ENCODE measurements around the gene PPP1CC.
"Not testable (repeated sequence)": the region's sequence is repeated elsewhere in the genome, so short reads cannot be mapped to it uniquely, and the experiment has no call there.

PPP1CC gene

GRCh38 chr12:110725267-110725666, 17.4 kb downstream of the PPP1CC start:
- no peak for DNase-seq (ENCODE audit: low read depth, low spot score)

- not testable (repeated sequence) for DNase-seq (ENCODE audit: low read depth, low spot score)
Measured at GRCh38 chr12:110722892-110723291, 19.8 kb downstream of the PPP1CC start.

DNA sequence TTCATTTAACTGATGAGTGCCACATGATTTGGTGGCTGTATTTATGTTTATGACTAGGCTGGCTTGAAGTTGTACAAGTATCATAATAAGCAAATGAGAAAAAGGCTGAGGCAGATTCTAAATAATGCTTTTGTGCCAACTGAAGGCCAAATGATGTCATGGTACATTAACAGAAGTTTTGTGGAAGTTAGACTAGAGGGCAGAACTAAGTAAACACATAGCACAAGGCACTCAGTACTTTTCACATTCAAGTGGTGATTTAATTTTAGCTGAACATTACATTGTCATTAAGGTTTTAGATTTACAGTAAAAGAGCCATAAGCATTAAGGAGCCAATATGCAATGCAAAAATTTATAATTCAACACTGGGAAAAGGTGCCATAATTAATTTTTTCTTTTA, 21.1 kb downstream of the PPP1CC start:
- DNase-seq (ENCODE audit: low read depth, low spot score) = no peak

GRCh38 chr12:110720516-110720915, 22.2 kb downstream of the PPP1CC start:
- DNase-seq (ENCODE audit: low read depth, low spot score) = no peak

DNA sequence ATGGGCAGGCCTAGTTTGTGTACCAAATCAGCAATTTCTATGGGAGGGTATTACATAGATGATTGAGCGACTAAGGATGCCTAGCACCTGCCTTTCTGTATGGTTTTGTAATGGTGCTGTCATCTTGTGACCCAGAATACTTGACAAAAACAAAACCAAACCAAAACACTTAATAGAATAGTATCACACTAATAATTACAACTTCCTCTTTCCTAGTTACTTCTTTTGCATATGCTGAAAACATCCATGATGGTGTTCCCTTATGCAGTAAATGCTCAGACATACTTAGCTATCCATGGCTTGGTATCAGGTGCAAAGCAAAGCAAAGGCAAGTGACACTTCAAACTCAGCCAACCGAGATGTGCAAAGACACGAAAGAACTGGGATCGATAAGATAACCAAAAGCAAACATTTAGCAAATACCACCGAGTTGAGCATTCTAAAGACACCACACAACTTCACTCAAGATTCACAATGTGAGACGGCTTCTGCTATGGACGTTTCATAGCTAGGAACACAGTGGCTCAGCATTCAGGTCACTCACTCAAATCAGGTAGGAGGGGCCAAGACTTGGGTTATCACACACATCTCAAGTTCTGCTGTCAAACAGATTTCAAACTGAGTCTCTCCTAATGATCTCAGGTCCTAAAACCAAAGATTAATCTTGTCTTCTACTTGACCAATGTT, 24.3 kb downstream of the PPP1CC start:
- DNase-seq (ENCODE audit: low read depth, low spot score) = no peak

GRCh38 chr12:110717037-110717436, 25.7 kb downstream of the PPP1CC start:
- no peak for DNase-seq (ENCODE audit: low read depth, low spot score)

GRCh38 chr12:110708917-110709316, 33.8 kb downstream of the PPP1CC start:
- no peak for DNase-seq (ENCODE audit: low read depth, low spot score)

GRCh38 chr12:110705309-110705708, 37.4 kb downstream of the PPP1CC start:
- no peak for DNase-seq (ENCODE audit: low read depth, low spot score)

- peak; percentile 34 for DNase-seq (ENCODE audit: low read depth, low spot score)
Measured at GRCh38 chr12:110704750-110705149, 37.9 kb downstream of the PPP1CC start.

- no peak for DNase-seq (ENCODE audit: low read depth, low spot score)
Measured at GRCh38 chr12:110704231-110704630, 38.5 kb downstream of the PPP1CC start.

- DNase-seq (ENCODE audit: low read depth, low spot score) = no peak
Measured at GRCh38 chr12:110702081-110702480, 40.6 kb downstream of the PPP1CC start.

DNA sequence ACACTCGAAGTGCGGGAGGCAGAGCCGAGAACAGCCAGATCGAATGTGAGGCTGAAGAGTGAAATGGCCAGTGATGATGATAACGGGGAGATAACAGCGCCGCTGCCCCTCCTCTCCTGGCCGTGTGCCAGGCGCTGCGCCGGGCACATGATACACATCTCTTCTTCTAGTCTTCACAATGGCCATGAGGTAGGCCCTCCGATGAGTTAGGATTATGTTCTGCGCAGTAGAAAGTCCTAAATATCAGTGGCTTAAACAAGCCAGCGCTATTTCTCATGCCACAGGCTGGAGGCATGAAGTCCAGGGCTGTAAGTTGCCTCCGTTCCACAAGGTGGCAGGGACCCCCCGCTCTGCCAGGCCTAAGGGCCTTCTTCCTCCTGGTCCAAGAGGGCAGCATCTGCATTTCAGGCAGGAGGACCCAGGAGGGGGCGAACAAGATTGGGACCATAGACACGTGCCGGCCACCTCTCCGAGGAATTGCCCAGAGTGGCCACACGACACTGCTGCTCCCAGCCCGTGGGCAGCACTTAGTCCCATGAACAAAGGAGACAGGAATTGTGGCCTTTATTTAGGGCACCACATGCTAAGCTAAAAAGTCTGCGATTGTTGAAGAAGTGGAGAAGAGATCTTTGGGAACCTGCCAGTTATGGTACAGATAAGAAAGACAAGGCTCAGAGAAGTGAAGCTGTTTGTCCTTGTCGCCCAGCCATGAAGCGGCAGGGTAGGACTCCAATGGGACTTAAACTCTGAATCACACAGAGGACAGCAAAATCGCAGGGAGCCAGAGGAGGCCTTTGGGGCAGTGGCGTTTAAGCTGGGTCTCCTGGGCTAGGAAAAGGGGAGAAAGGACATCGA, 42.9 kb downstream of the PPP1CC start:
- DNase-seq (ENCODE audit: low read depth, low spot score) = peak; percentile 25

DNA sequence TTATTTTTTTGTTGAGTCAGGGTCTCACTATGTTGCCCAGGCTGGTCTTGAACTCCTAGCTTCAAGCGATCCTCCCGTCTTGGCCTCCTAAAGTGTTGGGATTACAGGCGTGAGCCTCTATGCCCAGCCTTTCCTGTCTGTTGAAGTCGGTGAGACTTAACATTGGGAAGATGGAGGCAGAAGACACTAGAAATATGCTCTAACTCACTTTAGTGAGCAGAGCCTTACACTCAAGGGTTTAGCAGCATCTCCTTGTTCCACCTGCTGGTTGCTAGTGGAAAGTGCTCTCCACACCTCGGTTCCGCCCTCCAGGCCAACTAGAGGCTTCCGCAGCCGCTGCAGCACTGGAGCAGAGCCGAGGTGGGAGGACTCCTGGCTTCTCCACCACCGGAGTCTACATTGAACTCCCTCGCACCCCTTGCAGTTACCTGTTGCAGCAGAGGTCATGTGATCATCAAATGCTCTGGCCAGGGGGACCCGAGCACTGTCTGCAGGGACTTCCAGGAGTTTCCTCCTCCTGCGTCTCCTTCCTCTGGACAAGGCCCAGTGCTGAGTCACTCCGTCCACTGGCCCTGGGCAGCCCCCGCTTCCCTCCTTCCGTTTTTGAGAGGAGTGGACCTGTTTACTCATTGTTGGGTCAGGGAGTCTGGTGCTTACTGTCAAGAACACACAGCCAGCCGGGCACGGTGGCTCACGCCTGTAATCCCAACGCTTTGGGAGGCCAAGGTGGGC, 44.4 kb downstream of the PPP1CC start:
- peak; percentile 91 for DNase-seq (ENCODE audit: low read depth, low spot score)

GRCh38 chr12:110697236-110697635, 45.5 kb downstream of the PPP1CC start:
- no peak for DNase-seq (ENCODE audit: low read depth, low spot score)

DNA sequence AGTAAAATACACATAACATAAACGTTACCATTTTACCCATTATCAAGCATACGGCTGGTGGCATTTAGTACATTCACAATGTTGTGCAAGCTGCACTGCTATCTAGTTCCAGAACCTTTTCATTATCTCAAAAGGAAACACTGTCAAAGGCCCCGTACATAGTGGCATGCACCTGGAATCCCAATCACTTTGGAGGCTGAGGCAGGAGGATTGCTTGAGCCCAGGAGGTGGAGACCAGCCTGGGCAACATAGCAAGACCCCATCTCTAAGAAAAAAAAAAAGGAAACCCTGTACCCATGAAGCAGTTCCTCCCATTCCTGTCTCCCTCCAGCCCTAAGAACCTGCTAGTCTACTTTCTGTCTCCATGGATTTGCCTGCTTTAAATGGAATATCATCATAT, 46.4 kb downstream of the PPP1CC start:
- DNase-seq (ENCODE audit: low read depth, low spot score) = no peak

DNA sequence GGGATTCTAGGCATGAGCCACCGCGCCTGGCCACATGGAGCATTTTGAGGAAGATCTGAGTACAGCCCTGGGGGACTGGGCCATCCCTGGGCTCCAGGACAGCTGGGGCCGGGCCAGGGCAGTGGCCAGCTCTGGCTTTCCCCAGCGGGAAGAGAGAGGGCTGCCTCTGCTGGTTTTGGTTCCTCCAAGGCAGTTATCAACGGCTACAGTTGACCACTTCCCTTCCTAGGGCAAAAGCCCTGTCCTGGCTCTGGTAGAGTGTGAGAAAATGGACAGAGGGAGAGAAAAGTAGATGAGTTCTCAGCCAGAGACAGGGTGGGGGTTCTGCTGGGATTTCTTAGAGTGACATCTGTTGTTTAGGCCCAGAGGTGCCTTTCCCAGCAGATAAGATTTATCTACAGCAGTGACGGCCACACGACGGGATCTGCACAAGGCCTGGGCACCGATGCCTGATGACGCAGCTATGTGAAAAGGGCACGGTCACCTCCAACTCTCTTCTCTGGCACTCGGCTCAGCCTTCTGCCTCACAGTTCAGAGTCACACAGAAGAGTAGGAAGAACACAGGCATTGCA, 48.3 kb downstream of the PPP1CC start:
- no peak for DNase-seq (ENCODE audit: low read depth, low spot score)

GRCh38 chr12:110693731-110694130, 49.0 kb downstream of the PPP1CC start:
- DNase-seq (ENCODE audit: low read depth, low spot score) = no peak

GRCh38 chr12:110690127-110690430, 52.6 kb downstream of the PPP1CC start:
- no peak for DNase-seq (ENCODE audit: low read depth, low spot score)

- peak; percentile 74 for DNase-seq (ENCODE audit: low read depth, low spot score)
Measured at GRCh38 chr12:110689281-110690126, 53.2 kb downstream of the PPP1CC start.

DNA sequence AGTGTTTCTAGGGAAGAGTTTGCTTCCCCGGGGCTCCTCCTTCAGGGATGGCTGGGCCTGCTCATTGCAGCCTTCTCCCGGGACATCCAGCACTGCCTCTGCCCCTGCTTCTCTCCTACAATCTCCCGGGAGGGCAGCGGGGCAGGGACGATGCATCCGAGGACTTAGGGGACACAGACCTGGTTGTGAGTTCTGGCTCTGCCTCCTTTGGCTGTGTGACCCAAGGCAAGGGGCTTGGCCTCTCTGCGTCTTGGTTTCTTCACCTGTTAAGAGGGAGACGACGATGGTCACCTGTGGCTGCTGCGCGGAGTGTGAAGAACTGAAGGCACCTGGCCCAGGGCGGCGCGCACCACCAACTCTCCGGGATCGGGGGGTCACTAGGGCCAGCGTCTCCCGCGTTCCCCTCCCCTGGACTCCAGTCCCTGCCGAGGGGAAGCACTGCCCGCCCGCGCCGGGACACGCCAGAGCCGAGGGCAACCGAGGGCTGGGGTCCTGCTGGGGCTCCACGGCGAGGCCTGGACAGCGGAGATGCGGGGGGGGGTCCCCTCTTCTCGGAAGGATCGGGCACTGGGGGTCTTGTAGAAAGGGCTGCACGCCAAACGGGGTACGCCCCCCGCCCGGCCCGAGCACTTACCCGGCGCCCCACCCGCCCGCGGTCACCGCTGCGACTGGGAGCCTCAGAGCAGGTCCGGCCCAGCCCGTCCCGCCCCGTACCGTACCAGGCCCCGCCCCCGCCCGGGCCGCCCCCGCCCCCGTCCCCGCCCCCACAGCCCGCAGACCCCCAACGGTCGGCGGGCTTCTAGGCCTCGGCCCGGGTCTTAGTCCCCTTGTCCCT, 54.0 kb downstream of the PPP1CC start, which contains the start of gene HVCN1:
TSS of gene HVCN1 (minus strand) at position 670 of the 835 bp plus-strand sequence. CDS start 5,870 bp downstream, outside the sequence.
- peak; percentile 21 for DNase-seq (ENCODE audit: low read depth, low spot score)

Measured in ELF-1 (cell line).